K562 (cell line): ENCODE data around the gene SH3BP4. TPM values are rescaled to one million over a fixed set of nuclear protein-coding genes. Genes with fewer than 3 reads are reported as not detected.

Experiments used
- ATAC-seq: fragments of 200-7000 bp; cut with Tn5 transposase; 3 replicates; pipeline ENCODE4 v1.9.1; 2020; ENCODE audit warnings: moderate library complexity
- BruUV-seq: library from RNA; stranded (reverse); fragments of 400-500 nt; replicated peaks from 2 replicates; lab custom pipeline; 2021; lab: Mats Ljungman, UMichigan
- CTCF ChIA-PET: fragments of 300-600 bp; formaldehyde crosslinking; extraction: SDS; loops from one replicate; lab custom pipeline; 2021; ENCODE audit warnings: low intra/inter-chr PET ratio; lab: Yijun Ruan, JAX
- POLR2A ChIA-PET: fragments of 300-600, 350-650 bp; sonication (Branson Sonifier 250); formaldehyde crosslinking; extraction: SDS; loops from one replicate; lab custom pipeline; 2021; ENCODE audit warnings: antibody characterized with exemption, inconsistent platforms; lab: Yijun Ruan, JAX
- DNase-seq, 4 experiments: peaks; one replicate each; pipeline versions ENCODE4 v3.0.0 to v3.0.0-alpha.2; 2011 to 2018; ENCODE audit warnings: low spot score in 3 of 4, mixed read lengths in 3 of 4; ENCODE audit errors: extremely low read depth in 1 of 4
- FAIRE-seq: peaks from 2 replicates; lab custom pipeline; 2011; peaks lifted over from hg19 to GRCh38; lab: Jason Lieb, UNC
- H2AFZ ChIP-seq: 2 replicates; pipeline ENCODE4 v1.6.0; 2011; ENCODE audit warnings: low read depth, low read length, control low read depth, inconsistent platforms
- H3K27ac ChIP-seq: fragments of 200-600 bp; 3 replicates; pipeline ENCODE4 v1.8.0; 2011; ENCODE audit warnings: low read depth, mild to moderate bottlenecking, control low read depth, inconsistent platforms, low read length, moderate library complexity, mixed read lengths; ENCODE audit errors: extremely low read depth
- H3K27me3 ChIP-seq, 2 experiments: fragments of 300-600 bp in 1 of 2; 2 replicates in 1 of 2; 3 replicates in 1 of 2; pipeline versions ENCODE4 v1.6.0 to v1.8.0; 2011; ENCODE audit warnings: inconsistent platforms in 2 of 2, low read length in 2 of 2, mild to moderate bottlenecking in 1 of 2, mixed read lengths in 1 of 2, moderate library complexity in 1 of 2; ENCODE audit not compliant: control insufficient read depth in 2 of 2, insufficient read depth in 2 of 2
- H3K36me3 ChIP-seq: fragments of 300-600 bp; 3 replicates; pipeline ENCODE4 v1.8.0; 2011; ENCODE audit warnings: mild to moderate bottlenecking, low read length, inconsistent platforms; ENCODE audit not compliant: control insufficient read depth, insufficient read depth
- H3K4me1 ChIP-seq, 2 experiments: fragments of 200-600 bp in 1 of 2; replicated peaks in 1 of 2; 2 replicates in 1 of 2; 3 replicates in 1 of 2; pipeline versions ENCODE4 v1.5.1 to v1.8.0; 2011; ENCODE audit warnings: inconsistent platforms in 2 of 2, low read length in 2 of 2, mild to moderate bottlenecking in 1 of 2, mixed read lengths in 1 of 2, moderate library complexity in 1 of 2; ENCODE audit not compliant: control insufficient read depth in 2 of 2, insufficient read depth in 2 of 2
- H3K4me2 ChIP-seq: 2 replicates; pipeline ENCODE4 v1.6.1; 2011; ENCODE audit warnings: low read length, control low read depth, inconsistent platforms, mixed read lengths; ENCODE audit not compliant: insufficient read depth
- H3K4me3 ChIP-seq: fragments of 200-600 bp; sonication (generic), shearing (Covaris generic); 2 replicates; pipeline ENCODE4 v1.5.1; 2016; ENCODE audit warnings: control low read depth, inconsistent platforms
- H3K79me2 ChIP-seq: fragments of 200-600 bp; 3 replicates; pipeline ENCODE4 v1.8.0; 2011; ENCODE audit warnings: low read length, inconsistent platforms; ENCODE audit not compliant: control insufficient read depth, insufficient read depth
- H3K9ac ChIP-seq, 2 experiments: 2 replicates each; pipeline versions ENCODE4 v1.6.0 to v1.6.1; 2011; ENCODE audit warnings: low read depth in 2 of 2, low read length in 2 of 2, control low read depth in 1 of 2, inconsistent platforms in 1 of 2, mild to moderate bottlenecking in 1 of 2, mixed read lengths in 1 of 2; ENCODE audit not compliant: insufficient read depth in 1 of 2
- H3K9me1 ChIP-seq: one replicate; pipeline ENCODE4 v1.6.0; 2011; ENCODE audit warnings: inconsistent platforms, mild to moderate bottlenecking, low read length, moderate library complexity; ENCODE audit not compliant: control insufficient read depth, insufficient read depth
- H3K9me3 ChIP-seq: replicated peaks from 2 replicates; pipeline ENCODE4 v1.5.1; 2011; ENCODE audit warnings: low read depth, low read length, inconsistent platforms; ENCODE audit not compliant: control insufficient read depth, insufficient read depth
- H4K20me1 ChIP-seq: replicated peaks from 2 replicates; pipeline ENCODE4 v1.6.1; 2011; ENCODE audit warnings: low read length, inconsistent platforms, mixed read lengths; ENCODE audit not compliant: control insufficient read depth, insufficient read depth
- ARID3B ChIP-seq: fragments of 250-450 bp; sonication (Bioruptor Pico); IDR thresholded peaks from 2 replicates; pipeline ENCODE4 v1.4.0; 2020; ENCODE audit warnings: borderline replicate concordance
- ELF1 ChIP-seq: fragments of 200-800 bp; sonication (Bioruptor generic); IDR thresholded peaks from 2 replicates; pipeline ENCODE4 v1.6.1; 2016; ENCODE audit warnings: missing genetic modification characterization, missing compliant biosample characterization
- KLF13 ChIP-seq: fragments of 450-650 bp; IDR thresholded peaks from 2 replicates; pipeline ENCODE4 v1.6.1; 2016; ENCODE audit warnings: missing genetic modification characterization, low read depth, mild to moderate bottlenecking, missing compliant biosample characterization, moderate library complexity, borderline replicate concordance
- POLR2AphosphoS5 ChIP-seq: IDR thresholded peaks from 2 replicates; pipeline ENCODE4 v1.6.1; 2011; ENCODE audit warnings: mild to moderate bottlenecking, low read depth, low read length, moderate library complexity; ENCODE audit not compliant: control insufficient read depth, insufficient read depth
- POLR2H ChIP-seq: IDR thresholded peaks from 2 replicates; pipeline ENCODE4 v1.6.1; 2016; ENCODE audit warnings: missing genetic modification characterization, low read depth, mild to moderate bottlenecking, control low read depth, missing compliant biosample characterization, moderate library complexity
- RAD21 ChIP-seq, 2 experiments: fragments of 250-450 bp in 1 of 2; fragments of 450-650 bp in 1 of 2; sonication (Bioruptor Pico) in 1 of 2; formaldehyde crosslinking in 1 of 2; IDR thresholded peaks in 1 of 2; conservative IDR thresholded peaks in 1 of 2; 2 replicates each; pipeline versions ENCODE4 v1.4.0 to v1.8.0; 2020 to 2022; ENCODE audit warnings: mild to moderate bottlenecking in 2 of 2, moderate library complexity in 1 of 2
- ZC3H11A ChIP-seq: IDR thresholded peaks from 2 replicates; pipeline ENCODE4 v1.6.1; 2012; ENCODE audit warnings: low read depth, low read length, improper control_type of control experiment
- WGBS: fragments of 100-300 bp; shearing (Covaris generic); methylation state at CpG from one replicate; pipeline ENCODE4 v1.1.6; 2016; ENCODE audit warnings: low coverage, mixed read lengths; ENCODE audit not compliant: insufficient coverage; ENCODE audit errors: missing lambda C conversion rate; 5-methylcytosine and 5-hydroxymethylcytosine counted together
- in situ Hi-C: fragments of 300-500 bp; cut with MboI; formaldehyde crosslinking; loops from 4 replicates; pipeline ENCODE4 v1.15.0; 2018; ENCODE audit warnings: inconsistent platforms, mixed read lengths
- intact Hi-C: fragments of 100-400 bp; cut with micrococcal nuclease; formaldehyde crosslinking; loops from 2 replicates; pipeline ENCODE4 v1.14.2; 2022
- polyA plus RNA-seq, 8 experiments: library from polyadenylated mRNA; depleted of rRNA in 4 of 8; stranded (reverse) in 5 of 8; unstranded in 3 of 8; fragments of >200 nt; fragmentation: Nextera tagmentation in 2 of 8; fragmentation: Illumina TruSeq in 1 of 8; extraction: Ambion mirVana in 2 of 8; extraction: Trizol in 1 of 8; gene quantifications; 2 replicates each; pipeline versions ENCODE4 v1.2.1 to v1.2.3, GENCODE V29; 2011 to 2014; ENCODE audit warnings: inconsistent platforms in 1 of 8, missing spikeins in 1 of 8
- total RNA-seq, 7 experiments: library from RNA; depleted of rRNA in 6 of 7; stranded (reverse); fragments of >200 nt in 6 of 7; fragmentation: Illumina TruSeq in 2 of 7; extraction: Trizol in 2 of 7; gene quantifications; 2 replicates each; pipeline versions ENCODE4 v1.2.1 to v1.2.3, GENCODE V29; 2011 to 2021; ENCODE audit warnings: low replicate concordance in 1 of 7
- TF ChIP-seq, protein P1 (sequence below), 2 experiments: IDR thresholded peaks; 2 replicates each; pipeline ENCODE4 v1.6.1; 2012; ENCODE audit warnings: improper control_type of control experiment in 2 of 2, low read depth in 2 of 2, low read length in 2 of 2, borderline replicate concordance in 1 of 2
- TF ChIP-seq, protein P2 (sequence below): fragments of 250-450 bp; sonication (Bioruptor Pico); IDR thresholded peaks from 2 replicates; pipeline ENCODE4 v1.4.0; 2020; ENCODE audit warnings: mild to moderate bottlenecking, moderate library complexity

Gene SH3BP4
- total and polyA plus RNA-seq, 9 of the 15 experiments (the other 6 are each of a cell fraction or from before 2014, with no cell fraction given) = 0.03 to 0.28 (median 0.27) TPM; not detected in 6

DNA sequence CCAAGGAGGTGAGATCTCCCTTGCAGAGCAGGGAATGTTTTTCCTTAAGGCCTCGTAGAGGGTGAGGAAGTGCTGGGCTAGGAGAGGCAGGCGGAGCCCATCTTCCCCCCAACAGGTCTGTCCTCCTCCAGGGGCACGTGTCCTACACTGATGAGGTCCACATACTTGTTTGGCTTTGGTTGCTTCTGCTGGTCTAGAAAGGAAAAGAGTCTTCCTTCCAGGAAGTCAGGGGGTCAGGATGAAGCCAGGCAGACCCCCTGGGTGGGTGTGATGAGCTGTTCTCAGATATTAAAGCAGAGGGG, 6.0 kb downstream of the SH3BP4 start:
- POLR2A ChIA-PET = no interaction called here
- no peaks in the 10 kb centered on the region for H3K9me1 ChIP-seq
- no peak for TF ChIP-seq ARID3B (CRISPR knock-in tag)
- TF ChIP-seq, protein P1, sequence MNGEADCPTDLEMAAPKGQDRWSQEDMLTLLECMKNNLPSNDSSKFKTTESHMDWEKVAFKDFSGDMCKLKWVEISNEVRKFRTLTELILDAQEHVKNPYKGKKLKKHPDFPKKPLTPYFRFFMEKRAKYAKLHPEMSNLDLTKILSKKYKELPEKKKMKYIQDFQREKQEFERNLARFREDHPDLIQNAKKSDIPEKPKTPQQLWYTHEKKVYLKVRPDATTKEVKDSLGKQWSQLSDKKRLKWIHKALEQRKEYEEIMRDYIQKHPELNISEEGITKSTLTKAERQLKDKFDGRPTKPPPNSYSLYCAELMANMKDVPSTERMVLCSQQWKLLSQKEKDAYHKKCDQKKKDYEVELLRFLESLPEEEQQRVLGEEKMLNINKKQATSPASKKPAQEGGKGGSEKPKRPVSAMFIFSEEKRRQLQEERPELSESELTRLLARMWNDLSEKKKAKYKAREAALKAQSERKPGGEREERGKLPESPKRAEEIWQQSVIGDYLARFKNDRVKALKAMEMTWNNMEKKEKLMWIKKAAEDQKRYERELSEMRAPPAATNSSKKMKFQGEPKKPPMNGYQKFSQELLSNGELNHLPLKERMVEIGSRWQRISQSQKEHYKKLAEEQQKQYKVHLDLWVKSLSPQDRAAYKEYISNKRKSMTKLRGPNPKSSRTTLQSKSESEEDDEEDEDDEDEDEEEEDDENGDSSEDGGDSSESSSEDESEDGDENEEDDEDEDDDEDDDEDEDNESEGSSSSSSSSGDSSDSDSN (IDR thresholded peaks at IDR 0.05; ENCODE audit: borderline replicate concordance in 1 of 2, low read depth in 2 of 2, low read length in 2 of 2) = no peak
- no peak for TF ChIP-seq ZC3H11A
- no peak for TF ChIP-seq ELF1 (tag)
- TF ChIP-seq RAD21 (CRISPR knock-in tag; conservative IDR thresholded peaks at IDR 0.05 in 1 of 2, IDR thresholded peaks at IDR 0.05 in 1 of 2) = no peak
- no peak for TF ChIP-seq KLF13 (tag)
- TF ChIP-seq POLR2AphosphoS5 = no peak
- TF ChIP-seq, protein P2, sequence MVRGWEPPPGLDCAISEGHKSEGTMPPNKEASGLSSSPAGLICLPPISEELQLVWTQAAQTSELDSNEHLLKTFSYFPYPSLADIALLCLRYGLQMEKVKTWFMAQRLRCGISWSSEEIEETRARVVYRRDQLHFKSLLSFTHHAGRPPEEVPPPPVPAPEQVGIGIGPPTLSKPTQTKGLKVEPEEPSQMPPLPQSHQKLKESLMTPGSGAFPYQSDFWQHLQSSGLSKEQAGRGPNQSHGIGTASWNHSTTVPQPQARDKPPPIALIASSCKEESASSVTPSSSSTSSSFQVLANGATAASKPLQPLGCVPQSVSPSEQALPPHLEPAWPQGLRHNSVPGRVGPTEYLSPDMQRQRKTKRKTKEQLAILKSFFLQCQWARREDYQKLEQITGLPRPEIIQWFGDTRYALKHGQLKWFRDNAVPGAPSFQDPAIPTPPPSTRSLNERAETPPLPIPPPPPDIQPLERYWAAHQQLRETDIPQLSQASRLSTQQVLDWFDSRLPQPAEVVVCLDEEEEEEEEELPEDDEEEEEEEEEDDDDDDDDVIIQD = no peak
- no peak for TF ChIP-seq POLR2H
- TF ChIP-seq, all 486 proteins: peak for 0
- Histone ChIP-seq H3K27me3 (peaks cover 0 to 10% of the 10 kb centered on the region in 2 experiments; a peak in 1 of 5 replicates), H3K27ac (no peak overlapping the region), H3K4me1 (no peaks in the 10 kb centered on the region), H3K9ac (no peak overlapping the region), H4K20me1 (no peaks in the 10 kb centered on the region), H2AFZ (no peak overlapping the region), H3K36me3 (no peaks in the 10 kb centered on the region), H3K79me2 (no peaks in the 10 kb centered on the region), H3K4me3 (no peak overlapping the region), H3K9me3 (no peaks in the 10 kb centered on the region), H3K4me2 (no peak overlapping the region)
- intact Hi-C loops (no loop called here), in situ Hi-C loops (no loop called here)
- DNase-seq (no peak), ATAC-seq (no peak), FAIRE-seq (no peak)
- 0% methylated on average over 3 of the region's 3 CpGs for WGBS
- BruUV-seq = no TSS peak
- CTCF ChIA-PET = no interaction called here
